GM18861 (cell line): Measurements from ENCODE around the gene JSRP1.

Experiments used
- ATAC-seq: cut with Tn5 transposase; IDR thresholded peaks from one replicate; pipeline ENCODE4 v1.9.1; 2021; ENCODE audit not compliant: unreplicated experiment

Gene JSRP1

DNA sequence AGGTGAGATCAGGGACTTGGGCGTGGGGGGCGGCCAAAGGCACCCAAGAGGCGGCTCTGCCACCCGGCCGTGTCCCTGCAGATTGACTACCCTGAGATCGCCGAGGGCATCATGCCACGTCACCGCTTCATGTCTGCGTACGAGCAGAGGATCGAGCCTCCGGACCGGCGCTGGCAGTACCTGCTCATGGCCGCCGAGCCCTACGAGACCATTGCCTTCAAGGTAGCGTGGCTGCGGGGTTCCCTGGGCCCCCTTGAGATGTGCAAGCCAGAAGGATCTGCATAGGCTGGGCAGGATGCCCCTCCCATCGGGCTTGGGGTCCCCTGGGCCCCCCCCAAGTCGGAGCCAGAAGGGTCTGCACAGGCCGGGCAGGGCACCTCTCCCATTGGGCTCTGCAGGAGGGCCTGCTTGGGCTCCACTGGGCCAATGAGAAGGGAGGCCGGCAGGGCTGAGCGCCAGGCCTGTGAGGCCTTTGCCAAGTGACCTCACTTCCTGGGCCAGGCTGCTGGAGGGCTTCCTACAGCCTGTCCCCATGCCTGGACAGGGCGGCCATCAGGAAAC, 9.3 kb downstream of the JSRP1 start:
- ATAC-seq: no peak

DNA sequence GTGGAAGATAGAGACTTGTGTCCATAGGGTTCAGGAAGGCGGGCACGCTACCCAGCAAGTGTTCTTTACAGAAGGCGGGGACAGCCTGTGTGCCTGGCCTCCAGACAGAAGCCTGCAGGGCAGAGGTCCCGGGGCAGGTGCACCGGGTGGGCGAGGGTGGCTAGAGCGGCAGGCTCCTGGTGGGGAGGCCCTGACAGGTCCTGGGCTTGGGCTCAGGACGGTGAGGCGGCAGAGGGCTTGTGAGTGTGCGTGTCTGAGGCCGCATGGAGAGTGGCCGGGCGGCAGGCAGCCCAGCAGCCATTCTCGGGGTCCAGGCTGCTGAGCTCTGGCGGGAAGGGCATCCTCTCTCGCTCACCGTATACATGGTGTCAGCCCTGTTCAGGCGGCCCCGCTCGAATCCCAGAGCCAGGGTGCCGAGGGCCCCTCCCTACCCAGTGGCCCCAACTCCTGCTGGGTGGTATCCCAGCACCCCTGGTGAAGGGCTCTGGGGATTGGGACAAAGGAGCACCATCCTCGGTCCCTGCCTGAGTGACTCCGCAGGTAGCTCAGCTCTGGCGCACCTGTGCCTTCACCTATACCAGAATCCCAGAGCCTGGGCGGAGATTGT, 10.1 kb downstream of the JSRP1 start:
- no peak for ATAC-seq

DNA sequence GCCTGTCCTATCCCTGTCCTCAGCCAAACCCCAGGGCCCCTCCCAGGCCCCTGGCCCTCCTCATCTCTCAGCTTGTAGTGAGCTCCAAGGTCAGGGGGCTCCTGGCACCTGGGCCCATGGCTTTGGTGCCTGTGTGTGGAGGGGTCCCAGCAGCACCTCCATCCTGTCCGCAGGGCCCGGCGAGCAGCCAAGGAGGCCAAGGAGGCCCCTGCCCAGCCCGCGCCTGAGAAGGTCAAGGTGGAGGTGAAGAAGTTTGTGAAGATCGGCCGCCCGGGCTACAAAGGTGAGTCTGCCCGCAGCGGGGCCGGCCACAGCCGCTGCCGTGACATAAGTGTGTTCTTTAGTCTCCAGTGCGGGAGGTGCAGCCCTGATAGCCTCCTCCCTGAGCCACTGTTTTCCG, 10.9 kb downstream of the JSRP1 start:
- no peak for ATAC-seq

DNA sequence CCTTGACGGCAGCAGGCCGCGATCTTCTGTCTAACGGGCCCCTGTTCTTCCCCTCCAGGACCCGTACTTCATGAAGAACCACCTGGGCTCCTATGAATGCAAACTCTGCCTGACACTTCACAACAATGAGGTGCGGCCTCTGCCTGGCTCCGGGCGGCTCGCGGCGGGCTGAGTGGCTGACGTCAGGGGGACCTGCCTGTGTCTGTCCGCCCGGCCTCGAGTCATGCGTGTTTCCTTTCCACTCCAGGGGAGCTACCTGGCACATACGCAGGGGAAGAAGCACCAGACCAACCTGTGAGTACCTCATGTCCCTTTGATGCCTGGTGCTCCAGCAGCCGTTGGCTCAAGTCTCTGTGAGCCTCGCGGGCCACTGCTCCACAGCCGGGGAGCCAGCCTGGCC, 11.7 kb downstream of the JSRP1 start:
- ATAC-seq: no peak

DNA sequence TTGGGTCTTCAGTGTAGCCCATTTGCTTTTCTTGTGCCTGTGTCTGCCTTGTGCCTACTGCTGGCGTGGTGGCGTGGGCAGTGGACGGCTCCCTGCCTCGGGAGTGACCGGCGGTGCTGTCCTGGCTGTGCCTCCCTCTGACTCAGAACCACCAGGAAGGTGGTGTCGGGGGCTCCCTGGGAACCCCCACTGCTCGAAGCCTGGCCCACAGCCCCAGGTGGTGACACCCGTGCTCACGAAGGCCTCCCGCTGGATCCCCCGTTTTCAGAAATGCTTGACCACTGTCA, 12.1 kb downstream of the JSRP1 start:
- no peak for ATAC-seq

DNA sequence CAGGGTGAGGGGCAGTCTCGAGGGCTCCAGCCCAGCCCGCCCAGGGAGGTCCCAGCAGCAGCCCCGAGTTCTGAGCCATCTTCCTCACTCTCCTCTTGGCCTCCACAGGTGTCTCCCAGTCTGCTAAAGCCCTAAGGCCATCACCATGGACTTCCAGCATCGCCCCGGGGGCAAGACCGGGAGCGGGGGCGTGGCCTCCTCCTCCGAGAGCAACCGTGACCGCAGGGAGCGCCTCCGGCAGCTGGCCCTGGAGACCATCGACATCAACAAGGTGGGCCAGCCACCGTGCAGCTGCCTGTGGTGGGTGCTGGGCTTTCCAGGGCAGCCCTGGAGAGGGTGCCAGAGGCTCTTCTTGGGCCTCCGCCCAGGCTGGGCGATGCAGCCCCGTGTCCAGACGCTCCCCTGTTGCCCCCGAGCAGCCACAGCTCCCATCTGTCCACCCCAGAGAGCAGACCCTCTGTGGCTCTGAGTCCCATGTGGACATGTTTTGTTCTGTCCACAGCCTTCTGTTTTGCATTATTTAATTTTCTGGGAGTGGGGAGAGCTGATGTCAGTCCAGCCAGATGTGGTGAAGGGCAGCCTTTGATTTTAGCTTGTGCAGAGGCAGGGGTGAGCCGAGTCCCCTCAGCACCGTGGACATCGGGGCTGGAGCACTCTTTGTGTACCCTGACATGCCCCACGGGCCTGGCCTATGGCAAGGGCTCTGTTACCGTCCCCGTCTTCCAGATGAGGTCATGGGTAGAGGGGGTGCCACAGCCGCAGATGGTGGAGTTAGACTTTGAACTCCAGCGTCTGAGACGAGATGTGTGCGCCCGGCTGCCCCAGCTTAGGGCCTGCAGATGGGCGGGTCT, 12.7 kb downstream of the JSRP1 start:
- no peak for ATAC-seq

DNA sequence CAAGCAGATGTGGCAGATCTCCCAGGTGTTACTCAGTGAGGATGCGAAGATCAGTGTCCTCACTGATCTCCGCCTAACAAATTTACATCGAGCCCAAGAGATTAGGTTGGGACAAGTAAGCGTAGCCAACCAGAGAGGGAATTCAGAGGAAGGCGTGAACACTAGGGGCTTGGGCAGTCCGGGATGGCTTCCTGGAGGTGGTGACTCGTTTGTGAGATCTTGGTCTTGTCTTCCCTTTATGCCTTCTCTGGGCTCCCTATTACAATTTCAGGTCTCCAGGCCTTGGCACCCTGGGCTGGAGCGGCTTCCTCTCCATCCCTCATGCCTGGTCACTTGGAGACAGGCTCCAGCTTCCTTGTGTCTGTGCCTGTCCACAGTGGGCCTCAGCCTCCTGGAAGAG, 13.4 kb downstream of the JSRP1 start:
- no peak for ATAC-seq

DNA sequence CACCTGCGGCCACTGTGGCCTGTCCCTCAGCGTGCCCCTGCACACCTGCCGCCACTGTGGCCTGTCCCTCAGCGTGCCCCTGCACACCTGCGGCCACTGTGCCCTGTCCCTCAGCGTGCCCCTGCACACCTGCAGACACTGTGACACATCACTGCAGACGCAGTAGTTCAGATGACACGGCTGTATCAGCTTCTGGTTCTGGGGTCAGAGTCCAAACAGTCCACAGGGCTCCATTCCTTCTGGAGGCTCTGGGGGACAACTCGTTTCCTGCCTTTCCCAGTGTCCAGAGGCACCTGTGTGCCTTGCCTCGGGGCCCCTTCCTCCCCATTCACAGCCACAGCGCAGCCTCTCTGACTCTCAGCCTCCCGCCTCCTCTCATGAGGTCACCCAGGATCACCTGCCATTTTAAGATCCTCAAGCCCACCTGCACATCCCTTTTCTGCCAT, 14.1 kb downstream of the JSRP1 start:
- ATAC-seq: no peak

DNA sequence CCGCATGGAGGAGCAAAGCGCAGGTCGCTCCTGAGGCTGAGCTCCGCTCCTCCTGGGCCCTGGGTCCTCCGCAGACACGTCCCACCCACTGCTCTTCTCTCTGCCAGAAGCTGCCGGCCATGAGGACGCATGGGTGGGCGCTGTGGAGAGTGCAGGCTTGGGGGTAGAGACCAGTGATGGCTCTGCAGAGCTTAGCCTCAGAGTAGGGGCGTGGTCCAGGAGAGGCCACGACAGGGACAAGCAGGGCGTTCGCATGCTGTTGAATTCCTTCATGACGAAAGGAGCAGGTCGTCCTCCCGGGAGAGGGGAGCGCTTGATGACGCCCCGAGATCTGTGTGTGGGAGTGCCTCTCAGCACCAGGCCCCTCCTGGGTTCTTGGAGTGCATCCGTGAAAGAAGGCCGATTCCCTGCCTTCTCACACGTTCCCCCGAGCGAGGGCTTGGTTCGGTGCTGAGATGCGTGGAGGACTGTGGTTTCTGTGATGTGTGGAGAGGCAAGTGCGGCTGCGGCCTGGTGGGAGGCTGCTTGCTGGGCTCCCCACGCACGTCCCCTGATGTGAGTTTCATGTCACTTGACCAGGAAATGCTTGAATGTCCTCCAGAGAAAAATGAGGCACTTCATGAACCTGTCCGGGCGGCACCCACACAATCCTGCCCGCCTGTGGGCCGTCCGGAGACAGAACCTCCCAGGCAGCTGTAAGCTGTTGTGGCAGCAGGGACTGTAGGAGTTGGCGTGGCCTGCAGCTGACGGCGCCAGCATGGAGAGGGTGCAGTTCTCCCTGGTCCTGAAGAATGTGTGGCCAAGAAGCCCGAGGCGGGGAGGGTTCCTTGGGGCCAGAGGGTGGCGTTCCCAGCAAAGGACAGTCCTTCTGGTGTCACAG, 15.1 kb downstream of the JSRP1 start:
- no peak for ATAC-seq

DNA sequence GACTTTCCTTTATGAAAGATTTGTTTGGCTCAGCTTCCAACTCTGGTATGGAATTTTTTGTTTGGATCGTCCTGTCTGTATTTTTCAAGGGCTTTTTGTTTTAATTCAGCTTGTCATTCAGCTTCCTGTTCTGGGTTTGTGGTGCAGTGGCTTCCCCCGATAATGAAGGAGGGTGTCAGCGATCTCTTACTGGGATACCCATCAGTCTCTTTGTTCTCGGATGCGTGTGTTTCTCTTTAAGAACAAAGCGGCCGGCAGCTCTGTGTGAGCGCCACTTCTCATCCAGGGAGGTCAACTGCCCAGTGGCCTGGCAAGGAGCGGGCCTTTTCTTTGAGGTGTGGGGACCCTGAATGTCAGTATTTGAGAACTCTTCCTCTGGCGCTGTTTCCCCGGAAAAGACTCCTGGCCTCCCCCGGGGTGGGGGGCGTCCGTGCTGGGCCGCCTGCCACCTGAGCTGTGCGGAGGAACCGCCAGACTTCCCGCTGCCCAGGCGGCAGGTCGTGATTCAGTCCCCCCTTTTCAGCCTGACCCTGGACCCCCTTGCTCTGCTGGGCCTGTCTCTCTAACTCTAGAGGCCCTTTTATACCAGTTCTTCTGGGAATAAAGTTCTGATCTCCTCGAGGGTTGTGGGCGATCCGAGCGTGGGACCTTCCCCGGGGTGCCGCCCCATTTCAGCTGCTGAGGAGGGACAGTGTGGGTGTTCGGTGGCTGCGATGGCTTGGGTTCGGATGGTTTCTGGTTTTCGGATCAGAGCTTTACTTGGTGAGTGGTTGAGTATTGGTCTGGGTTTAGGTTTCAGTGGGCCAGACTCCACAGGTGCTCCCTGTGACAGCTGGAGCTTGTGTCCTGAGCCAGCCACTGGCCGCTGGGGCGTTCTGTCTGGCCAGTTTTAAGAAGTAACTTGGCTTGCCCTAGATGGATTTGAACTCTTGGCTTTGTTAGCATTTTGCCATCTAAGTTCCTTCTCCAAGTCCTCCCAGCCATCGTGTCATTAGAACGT, 16.1 kb downstream of the JSRP1 start:
- no peak for ATAC-seq

DNA sequence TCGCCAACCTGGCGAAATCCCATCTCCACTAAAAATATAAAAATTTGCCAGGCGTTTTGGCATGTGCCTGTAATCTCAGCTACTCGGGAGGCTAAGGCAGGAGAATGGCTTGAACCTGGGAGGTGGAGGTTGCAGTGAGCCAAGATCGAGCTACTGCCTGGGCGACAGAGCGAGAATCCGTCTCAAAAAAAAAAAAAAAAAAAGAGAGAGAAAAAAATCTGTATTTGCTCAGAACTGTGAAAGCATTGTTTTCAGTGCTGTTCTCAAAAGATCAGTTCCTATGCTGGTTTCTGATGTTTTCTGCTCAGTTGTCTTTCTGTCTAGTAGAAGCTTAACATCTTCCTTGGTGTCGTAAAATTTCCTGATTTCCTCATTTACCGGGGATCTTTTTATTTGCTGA, 17.0 kb downstream of the JSRP1 start:
- no peak for ATAC-seq

DNA sequence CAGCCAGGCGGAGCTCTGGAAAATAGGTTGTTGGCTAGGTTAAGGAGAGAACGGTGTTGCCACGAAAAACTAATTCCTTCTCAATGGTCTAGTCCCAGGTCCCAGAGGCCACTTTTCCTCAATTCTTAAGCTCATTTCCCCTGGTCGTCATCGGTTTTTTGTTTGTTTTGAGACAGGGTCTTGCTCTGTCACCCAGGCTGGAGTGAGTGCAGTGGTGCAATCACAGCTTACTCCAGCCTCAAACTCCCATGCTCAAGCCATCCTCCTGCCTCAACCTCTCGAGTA, 18.4 kb downstream of the JSRP1 start:
- no peak for ATAC-seq

DNA sequence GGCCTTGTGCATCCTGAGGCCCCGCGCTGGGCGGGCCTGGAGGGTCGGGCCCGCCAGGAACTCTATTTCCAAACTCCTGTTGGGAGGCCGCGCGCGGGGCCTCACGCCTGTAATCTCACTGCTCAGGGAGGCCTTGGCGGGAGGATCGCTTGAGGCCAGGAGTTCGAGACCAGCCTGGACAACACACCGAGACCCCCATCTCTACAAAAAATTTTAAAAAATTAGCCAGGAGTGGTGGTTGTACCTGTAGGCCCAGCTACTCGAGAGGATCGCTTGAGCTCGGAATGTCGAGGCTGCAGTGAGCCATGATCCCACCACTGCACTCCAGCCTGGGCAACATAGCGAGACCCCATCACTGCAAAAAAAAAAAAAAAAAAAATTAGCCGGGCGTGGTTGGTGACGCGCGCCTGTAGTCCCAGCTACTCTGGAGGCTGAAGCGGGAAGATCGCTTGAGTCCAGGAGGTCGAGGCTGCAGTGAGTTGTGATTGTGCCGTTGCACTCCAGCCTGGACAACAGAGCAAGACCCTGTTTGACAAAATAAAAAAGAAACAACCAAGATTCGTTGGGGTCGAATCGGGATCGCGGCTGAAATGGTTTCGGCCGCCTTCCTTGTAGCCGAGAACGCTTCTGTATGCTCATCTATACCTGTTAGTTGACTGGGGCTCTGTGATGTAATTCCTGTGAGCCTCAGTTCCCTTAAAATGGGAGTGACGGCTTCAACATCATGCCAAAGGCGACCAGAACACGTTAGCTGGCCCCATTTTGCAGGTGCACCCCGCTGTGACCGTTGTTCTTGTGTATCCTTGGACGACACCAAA, 19.0 kb downstream of the JSRP1 start:
- ATAC-seq: no peak

DNA sequence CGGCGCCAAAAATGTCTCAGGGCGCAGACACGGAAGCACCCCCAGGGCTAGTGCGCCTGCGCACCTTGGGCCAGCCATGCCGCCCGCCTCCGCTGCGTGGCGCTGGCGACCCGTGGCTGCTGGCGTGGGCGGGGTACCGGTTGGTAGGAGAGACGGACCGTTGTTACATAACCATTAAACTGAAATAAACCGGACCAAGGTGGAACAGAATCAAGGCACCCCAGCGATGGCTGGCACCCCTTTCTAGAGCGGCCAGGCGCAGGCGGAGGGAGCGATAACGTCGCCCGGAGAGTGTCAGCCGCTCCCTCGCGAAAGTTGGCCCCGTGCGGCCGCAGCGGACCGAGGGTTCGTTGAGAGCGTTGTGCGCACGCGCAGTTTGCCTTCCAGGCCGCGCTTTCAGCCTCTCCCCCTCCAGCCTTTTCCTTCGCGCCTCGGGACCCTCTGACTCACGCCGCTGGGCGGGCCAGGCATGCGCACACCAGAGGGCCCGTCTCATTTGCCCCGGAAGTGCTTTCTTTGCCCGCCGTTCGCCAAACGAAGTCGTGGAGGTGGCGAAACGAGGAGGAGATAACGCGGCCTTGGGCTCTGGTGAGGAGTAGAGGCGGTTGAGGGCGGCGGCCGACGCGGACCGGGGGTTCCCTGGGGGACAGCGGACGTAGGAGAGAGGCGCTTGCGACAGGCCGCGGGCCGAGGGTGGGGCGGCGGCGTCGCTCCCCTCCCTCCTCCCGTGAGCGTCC, 19.7 kb downstream of the JSRP1 start, which contains the start of the genes PLEKHJ1 and SF3A2:
TSS of gene PLEKHJ1 (minus strand) at position 16 of the 737 bp plus-strand sequence. CDS start 81 bp downstream, outside the sequence.
TSS of gene SF3A2 (plus strand) at position 511 of the 737 bp plus-strand sequence. CDS start 6,595 bp downstream, outside the sequence.
- ATAC-seq: peak; percentile 70

DNA sequence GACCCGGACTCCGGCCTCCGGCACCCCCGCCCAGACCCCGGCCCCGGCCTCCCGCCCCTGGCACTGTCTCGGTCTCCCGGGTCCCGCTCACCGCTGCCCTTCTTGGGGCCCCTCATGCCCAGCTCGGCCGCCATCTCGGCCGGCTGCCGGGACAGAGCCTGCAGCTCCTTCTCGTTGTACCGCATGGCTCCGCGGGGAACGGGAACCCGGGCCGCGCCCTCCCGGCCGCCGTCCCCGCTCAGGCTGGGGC, 20.2 kb downstream of the JSRP1 start:
- ATAC-seq: no peak

DNA sequence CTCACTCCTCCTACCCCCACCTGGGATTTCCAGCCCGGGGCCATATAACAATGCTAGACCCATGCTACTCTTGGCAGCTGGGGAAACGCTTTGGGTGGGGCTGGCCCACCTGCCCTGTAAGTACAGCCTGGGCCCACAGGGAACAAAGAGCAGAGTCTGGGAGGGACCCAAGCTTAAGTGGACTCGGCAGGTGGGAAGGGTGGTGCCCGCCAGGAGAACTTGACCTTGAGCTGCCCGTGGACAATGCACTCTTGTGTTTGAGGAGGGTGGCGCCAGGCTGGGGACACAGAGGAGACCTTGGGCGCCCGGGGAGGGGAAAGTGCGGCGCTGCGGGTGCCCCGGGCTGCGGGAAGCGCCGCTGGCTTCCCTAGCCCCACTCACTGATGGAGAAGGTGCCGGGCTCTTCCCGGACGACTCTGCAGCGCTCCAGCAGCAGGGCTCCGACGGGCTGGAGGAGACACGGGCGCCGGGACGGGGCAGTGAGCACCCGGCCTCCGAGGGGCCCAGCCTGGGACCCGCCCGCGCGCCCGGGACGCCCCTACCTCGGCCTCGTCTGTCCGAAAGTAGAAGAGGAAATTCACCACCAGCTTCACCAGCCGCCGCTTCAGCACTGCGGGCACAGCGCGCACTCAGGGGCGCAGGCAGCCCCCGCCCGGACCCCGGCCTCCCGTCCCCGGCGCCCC, 20.7 kb downstream of the JSRP1 start:
- peak; percentile 17 for ATAC-seq

DNA sequence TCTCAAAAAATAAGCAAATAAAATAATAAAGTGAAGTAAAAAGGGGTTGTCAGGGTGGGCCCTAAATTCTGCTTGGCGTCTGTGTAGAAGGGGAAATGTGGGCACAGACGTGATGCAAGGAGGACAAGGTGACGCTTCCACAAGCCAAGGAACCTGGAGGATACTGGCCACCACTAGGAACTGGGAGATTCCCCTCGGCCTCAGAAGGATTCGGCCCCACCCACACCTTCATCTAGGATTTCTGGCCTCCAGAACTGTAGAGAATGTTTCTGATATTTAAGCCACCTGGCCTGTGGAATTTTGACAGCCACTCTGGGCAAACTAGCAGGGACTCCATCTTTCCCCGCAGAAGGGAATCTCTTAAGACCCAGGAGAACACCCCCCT, 21.2 kb downstream of the JSRP1 start:
- no peak for ATAC-seq

DNA sequence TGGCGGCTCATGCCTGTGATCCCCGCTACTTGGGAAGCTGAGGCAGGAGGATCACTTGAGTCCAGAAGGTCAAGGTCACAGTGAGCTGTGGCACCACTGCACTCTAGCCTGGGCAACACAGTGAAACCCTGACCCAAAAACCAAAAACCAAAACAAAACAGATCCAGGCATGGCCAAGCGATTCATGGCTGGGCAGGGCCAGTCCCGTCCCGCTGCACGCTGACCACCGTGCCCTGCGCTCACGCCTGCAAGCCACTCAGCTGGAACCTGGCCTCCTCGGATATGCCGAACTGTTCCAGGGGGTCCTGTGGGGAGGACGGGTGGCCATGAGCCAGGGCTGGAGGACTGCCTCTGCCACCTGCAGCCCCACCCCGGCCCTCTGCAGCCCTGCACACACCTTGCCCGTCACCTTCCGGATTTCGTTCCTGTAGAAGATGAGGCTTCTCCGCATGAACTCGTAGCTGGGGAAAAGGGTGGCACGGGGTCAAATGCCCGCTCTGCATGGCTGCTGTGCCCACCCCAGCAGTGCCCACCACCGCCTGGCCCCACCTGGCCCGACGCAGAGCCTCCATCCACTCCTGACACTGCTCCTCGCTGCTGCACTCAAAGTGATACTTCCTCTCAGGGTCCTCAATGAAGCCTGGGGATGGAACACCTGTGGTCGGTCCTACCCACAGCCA, 22.5 kb downstream of the JSRP1 start:
- ATAC-seq: no peak
